NB4 (cell line): ENCODE results near the gene ADD1.

Experiments used
- DNase-seq: peaks from one replicate; pipeline ENCODE4 v3.0.0; 2010; ENCODE audit warnings: low read depth
- H3K4me3 ChIP-seq: one replicate; pipeline ENCODE4 v1.5.1; 2011; ENCODE audit warnings: mild to moderate bottlenecking, low read depth, low read length, moderate library complexity
- CTCF ChIP-seq: IDR thresholded peaks from one replicate; pipeline ENCODE4 v1.5.1; 2012; ENCODE audit warnings: low read depth, low read length
- MAX ChIP-seq: IDR thresholded peaks from 2 replicates; pipeline ENCODE4 v1.6.1; 2011; ENCODE audit warnings: low read depth, low read length
- MYC ChIP-seq: IDR thresholded peaks from 2 replicates; pipeline ENCODE4 v1.6.1; 2011; ENCODE audit warnings: low read depth, low read length
- POLR2A ChIP-seq: IDR thresholded peaks from 2 replicates; pipeline ENCODE4 v1.6.1; 2011; ENCODE audit warnings: mild to moderate bottlenecking; ENCODE audit not compliant: insufficient read length; ENCODE audit errors: extremely low read depth

The ADD1 gene

GRCh38 chr4:2857349-2857927 is 13.8 kb downstream of the ADD1 start:
- TF ChIP-seq MYC (no peak), CTCF (no peak), POLR2A (no peak)
- DNase-seq, result no peak

GRCh38 chr4:2858451-2859217 is 15.0 kb downstream of the ADD1 start:
- no peak overlapping the region for H3K4me3 ChIP-seq
- TF ChIP-seq MAX (no peak), CTCF (no peak), MYC (no peak)
- no peak for DNase-seq

More at GRCh38 chr4:2857349-2857927, 13.8 kb downstream of the ADD1 start:
- H3K4me3 ChIP-seq, result no peak overlapping the region

GRCh38 chr4:2859514-2859913 is 15.9 kb downstream of the ADD1 start:
- H3K4me3 ChIP-seq, result no peak overlapping the region
- no peak for DNase-seq
- TF ChIP-seq MYC (no peak), POLR2A (no peak), CTCF (no peak), MAX (no peak)

- no peak overlapping the region for H3K4me3 ChIP-seq
- no peak for DNase-seq
- no peak for TF ChIP-seq MYC
- no peak for TF ChIP-seq MAX
- no peak for TF ChIP-seq CTCF
- TF ChIP-seq POLR2A, result no peak
Measured at GRCh38 chr4:2860391-2861348, 17.0 kb downstream of the ADD1 start.

GRCh38 chr4:2861631-2862436 is 18.2 kb downstream of the ADD1 start:
- no peak for DNase-seq
- TF ChIP-seq CTCF (no peak), MAX (no peak), POLR2A (no peak), MYC (no peak)
- H3K4me3 ChIP-seq, result no peak overlapping the region
